Loucy (cell line): ENCODE measurements around the gene UBALD1.

Experiments
- H2AFZ ChIP-seq: fragments of 200-600 bp; sonication (generic); 2 replicates; pipeline ENCODE4 v1.6.0; 2016; ENCODE audit warnings: antibody characterized with exemption, mild to moderate bottlenecking, low read length, moderate library complexity
- H3F3A ChIP-seq: fragments of 200-600 bp; 2 replicates; pipeline ENCODE4 v1.6.0; 2016; ENCODE audit warnings: antibody characterized with exemption, low read depth, mild to moderate bottlenecking
- H3K27me3 ChIP-seq: fragments of 200-600 bp; sonication (generic); 2 replicates; pipeline ENCODE4 v1.6.1; 2014; ENCODE audit warnings: low read length, mild to moderate bottlenecking; ENCODE audit not compliant: insufficient read depth, poor library complexity, severe bottlenecking
- H3K36me3 ChIP-seq: fragments of 200-600 bp; sonication (generic); 2 replicates; pipeline ENCODE4 v1.6.1; 2016; ENCODE audit warnings: low read length; ENCODE audit not compliant: insufficient read depth
- H3K4me1 ChIP-seq: fragments of 200-600 bp; sonication (generic); 2 replicates; pipeline ENCODE4 v1.5.1; 2014; ENCODE audit warnings: low read length, mild to moderate bottlenecking; ENCODE audit not compliant: insufficient read depth, poor library complexity, severe bottlenecking
- H3K4me2 ChIP-seq: fragments of 200-600 bp; sonication (generic); 2 replicates; pipeline ENCODE4 v1.6.0; 2014; ENCODE audit warnings: antibody characterized with exemption, low read length, low read depth, mild to moderate bottlenecking; ENCODE audit not compliant: poor library complexity, severe bottlenecking
- H3K4me3 ChIP-seq: fragments of 200-600 bp; sonication (generic); 2 replicates; pipeline ENCODE4 v1.5.1; 2014; ENCODE audit warnings: low read length, mild to moderate bottlenecking, mixed read lengths; ENCODE audit not compliant: poor library complexity, severe bottlenecking
- H3K79me2 ChIP-seq: fragments of 200-600 bp; sonication (generic); 2 replicates; pipeline ENCODE4 v1.6.1; 2014; ENCODE audit warnings: low read length; ENCODE audit not compliant: insufficient read depth
- H3K9ac ChIP-seq: fragments of 200-600 bp; sonication (generic); 2 replicates; pipeline ENCODE4 v1.6.0; 2014; ENCODE audit warnings: mild to moderate bottlenecking, low read depth, low read length, moderate library complexity; ENCODE audit not compliant: poor library complexity, severe bottlenecking
- H3K9me2 ChIP-seq: fragments of 200-600 bp; sonication (generic); replicated peaks from 2 replicates; pipeline ENCODE4 v1.6.1; 2016; ENCODE audit warnings: low read depth, low read length, mixed read lengths
- H3K9me3 ChIP-seq: fragments of 200-600 bp; sonication (generic); 2 replicates; pipeline ENCODE4 v1.6.1; 2014; ENCODE audit warnings: mild to moderate bottlenecking, antibody characterized with exemption, low read length, low read depth; ENCODE audit not compliant: insufficient read depth
- H4K20me1 ChIP-seq: fragments of 200-600 bp; sonication (generic); 2 replicates; pipeline ENCODE4 v1.6.0; 2014; ENCODE audit warnings: antibody characterized with exemption, low read length, mild to moderate bottlenecking; ENCODE audit not compliant: insufficient read depth, poor library complexity, severe bottlenecking
- CTCF ChIP-seq: fragments of 200-600 bp; sonication (generic); conservative IDR thresholded peaks from 2 replicates; pipeline ENCODE4 v1.5.1; 2014; ENCODE audit warnings: mild to moderate bottlenecking, antibody characterized with exemption, low read length
- EZH2phosphoT487 ChIP-seq: fragments of 200-600 bp; IDR thresholded peaks from 2 replicates; pipeline ENCODE4 v1.6.1; 2018; ENCODE audit warnings: antibody characterized with exemption, mild to moderate bottlenecking, moderate library complexity, borderline replicate concordance

Gene UBALD1

GRCh38 chr16:4648917-4649316, 34.2 kb upstream of the UBALD1 start:
- peaks cover 3% of the 10 kb centered on the region; the same call in 1 of the 2 replicates for H3K79me2 ChIP-seq
- H4K20me1 ChIP-seq, result peaks cover 3% of the 10 kb centered on the region
- no peaks in the 10 kb centered on the region for H3K9me3 ChIP-seq
- H3K9ac ChIP-seq, result no peak overlapping the region
- H3K4me2 ChIP-seq, result no peak overlapping the region
- H3K4me1 ChIP-seq, result no peaks in the 10 kb centered on the region
- TF ChIP-seq CTCF, result no peak
- no peak for TF ChIP-seq EZH2phosphoT487
- no peaks in the 10 kb centered on the region for H3K27me3 ChIP-seq
- no peak overlapping the region for H3K4me3 ChIP-seq
- no peak overlapping the region for H2AFZ ChIP-seq
- peaks cover 12% of the 10 kb centered on the region; the same call in 1 of the 2 replicates for H3K36me3 ChIP-seq
- H3F3A ChIP-seq, result no peaks in the 10 kb centered on the region
- H3K9me2 ChIP-seq, result no peaks in the 10 kb centered on the region

GRCh38 chr16:4647644-4647980, 32.9 kb upstream of the UBALD1 start:
- H3K9me3 ChIP-seq, result no peaks in the 10 kb centered on the region
- TF ChIP-seq EZH2phosphoT487 (no peak), CTCF (no peak)
- no peak overlapping the region for H3K9ac ChIP-seq
- no peaks in the 10 kb centered on the region for H3K9me2 ChIP-seq
- no peak overlapping the region for H2AFZ ChIP-seq
- H3K36me3 ChIP-seq, result peaks cover 9% of the 10 kb centered on the region; the same call in 1 of the 2 replicates
- peaks cover 3% of the 10 kb centered on the region for H4K20me1 ChIP-seq
- no peaks in the 10 kb centered on the region for H3F3A ChIP-seq
- H3K27me3 ChIP-seq, result no peaks in the 10 kb centered on the region
- peaks cover 3% of the 10 kb centered on the region; the same call in 1 of the 2 replicates for H3K79me2 ChIP-seq
- H3K4me2 ChIP-seq, result no peak overlapping the region
- no peak overlapping the region for H3K4me3 ChIP-seq
- no peaks in the 10 kb centered on the region for H3K4me1 ChIP-seq

- H3K36me3 ChIP-seq, result peaks cover 6% of the 10 kb centered on the region; the same call in 1 of the 2 replicates
- H3F3A ChIP-seq, result no peaks in the 10 kb centered on the region
- no peak overlapping the region for H3K9ac ChIP-seq
- no peaks in the 10 kb centered on the region for H3K4me1 ChIP-seq
- no peaks in the 10 kb centered on the region for H3K9me3 ChIP-seq
- H3K9me2 ChIP-seq, result no peaks in the 10 kb centered on the region
- no peak overlapping the region for H3K4me2 ChIP-seq
- H2AFZ ChIP-seq, result no peak overlapping the region
- TF ChIP-seq EZH2phosphoT487 (no peak), CTCF (no peak)
- H4K20me1 ChIP-seq, result peaks cover 3% of the 10 kb centered on the region
- H3K79me2 ChIP-seq, result peaks cover 3% of the 10 kb centered on the region; the same call in 1 of the 2 replicates
- H3K27me3 ChIP-seq, result no peaks in the 10 kb centered on the region
- H3K4me3 ChIP-seq, result no peak overlapping the region
Observed at GRCh38 chr16:4646773-4647643, 32.3 kb upstream of the UBALD1 start.
